Natural killer cell (primary cell): ENCODE data around the gene FOSB. TPM values are rescaled to one million over a fixed set of nuclear protein-coding genes. Genes with fewer than 3 reads are reported as not detected.
A peak's percentile ranks its signal among the peaks of the same experiment; 100 is the strongest.

Experiments
- ATAC-seq, 3 donors: fragments of 150-1000 bp in 2 of 3; fragments of 200-7000 bp in 1 of 3; cut with Tn5 transposase; 1 replicate in 1 of 3; 2 replicates in 2 of 3; pipeline ENCODE4 v1.10.0; 2021; ENCODE audit warnings: mild to moderate bottlenecking in 2 of 3, moderate library complexity in 2 of 3
- DNase-seq, 2 donors: peaks; one replicate each; pipeline versions ENCODE4 v3.0.0 to v3.0.0-alpha.2; 2013 to 2021; ENCODE audit warnings: mixed read lengths in 1 of 2
- H3K27ac ChIP-seq: one replicate; pipeline ENCODE4 v1.5.1; 2013; ENCODE audit warnings: mild to moderate bottlenecking, low read length
- H3K27me3 ChIP-seq: one replicate; pipeline ENCODE4 v1.6.1; 2013; ENCODE audit warnings: low read length; ENCODE audit not compliant: control insufficient read depth, insufficient read depth
- H3K36me3 ChIP-seq: one replicate; pipeline ENCODE4 v1.6.1; 2013; ENCODE audit warnings: low read length; ENCODE audit not compliant: control insufficient read depth, insufficient read depth
- H3K4me1 ChIP-seq: one replicate; pipeline ENCODE4 v1.6.1; 2013; ENCODE audit warnings: low read length; ENCODE audit not compliant: control insufficient read depth, insufficient read depth
- H3K4me3 ChIP-seq: one replicate; pipeline ENCODE4 v1.5.1; 2013; ENCODE audit warnings: low read length
- H3K9me3 ChIP-seq: one replicate; pipeline ENCODE4 v1.6.1; 2013; ENCODE audit warnings: low read length; ENCODE audit not compliant: control insufficient read depth, insufficient read depth
- H3K27ac Mint-ChIP-seq, 2 donors: one replicate each; pipeline ENCODE4 v1.8.0; 2022; ENCODE audit warnings: mild to moderate bottlenecking in 2 of 2, mixed read lengths in 2 of 2, moderate library complexity in 1 of 2
- H3K27me3 Mint-ChIP-seq, 2 donors: one replicate each; pipeline ENCODE4 v1.8.0; 2022; ENCODE audit warnings: low read depth in 2 of 2, mixed read lengths in 2 of 2
- H3K36me3 Mint-ChIP-seq: one replicate; pipeline ENCODE4 v1.8.0; 2022; ENCODE audit warnings: mixed read lengths
- H3K4me1 Mint-ChIP-seq, 2 donors: one replicate each; pipeline ENCODE4 v1.8.0; 2022; ENCODE audit warnings: mixed read lengths in 2 of 2
- H3K4me3 Mint-ChIP-seq: one replicate; pipeline ENCODE4 v1.8.0; 2022; ENCODE audit warnings: mild to moderate bottlenecking, moderate library complexity, mixed read lengths
- H3K9me3 Mint-ChIP-seq, 2 donors: one replicate each; pipeline ENCODE4 v1.8.0; 2022; ENCODE audit warnings: mixed read lengths in 2 of 2
- WGBS: methylation state at CpG from one replicate; pipeline ENCODE4 v1.1.7; 2013; ENCODE audit warnings: missing lambda C conversion rate; ENCODE audit not compliant: insufficient coverage; 5-methylcytosine and 5-hydroxymethylcytosine counted together
- intact Hi-C: fragments of 100-400 bp; cut with micrococcal nuclease; formaldehyde crosslinking; loops from one replicate; pipeline ENCODE4 v1.14.2; 2022
- total RNA-seq, 4 donors: library from RNA; stranded (reverse); fragments of 120-200 nt in 1 of 4; gene quantifications; one replicate each; pipeline versions ENCODE4 v1.2.3 to v1.2.4, GENCODE V29; 2013 to 2022
- TF ChIP-seq, protein P1 (sequence below): fragments of 200-600 bp; IDR thresholded peaks from one replicate; pipeline ENCODE4 v1.8.0; 2022; ENCODE audit warnings: antibody characterized with exemption

Gene FOSB
- total RNA-seq, 3 donors from 2014 or later (not counting 1 experiment from before 2014, with no cell fraction given), result 784 to 1,837 (median 1,121) TPM

DNA sequence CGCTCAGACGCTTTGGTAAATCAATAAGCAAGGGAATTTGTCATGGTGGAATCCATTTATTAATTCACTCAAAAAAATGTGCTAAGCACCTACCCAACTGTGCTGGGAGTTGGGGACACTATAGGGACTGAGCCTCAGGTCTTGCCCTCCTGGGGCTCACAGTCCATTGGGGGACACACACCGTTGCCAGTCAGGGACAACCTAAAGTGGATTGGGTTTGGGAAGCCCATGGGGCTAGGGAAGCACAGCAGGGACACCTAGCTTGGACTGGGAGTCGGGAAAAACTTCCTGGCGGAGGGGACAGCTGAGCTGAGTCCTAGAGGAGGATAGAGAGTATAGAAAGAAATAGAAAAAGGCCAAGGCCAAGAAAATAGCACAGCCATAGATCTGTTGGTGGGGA is 8.5 kb downstream of the FOSB start:
- Histone ChIP-seq H3K27ac (no peak overlapping the region), H3K4me1 (peaks cover 39% of the 10 kb centered on the region), H3K9me3 (no peaks in the 10 kb centered on the region), H3K4me3 (no peak overlapping the region), H3K27me3 (peaks cover 6% of the 10 kb centered on the region), H3K36me3 (no peaks in the 10 kb centered on the region)
- peak overlapping the region; percentile 87 to 90 for H3K27ac Mint-ChIP-seq
- TF ChIP-seq, protein P1, sequence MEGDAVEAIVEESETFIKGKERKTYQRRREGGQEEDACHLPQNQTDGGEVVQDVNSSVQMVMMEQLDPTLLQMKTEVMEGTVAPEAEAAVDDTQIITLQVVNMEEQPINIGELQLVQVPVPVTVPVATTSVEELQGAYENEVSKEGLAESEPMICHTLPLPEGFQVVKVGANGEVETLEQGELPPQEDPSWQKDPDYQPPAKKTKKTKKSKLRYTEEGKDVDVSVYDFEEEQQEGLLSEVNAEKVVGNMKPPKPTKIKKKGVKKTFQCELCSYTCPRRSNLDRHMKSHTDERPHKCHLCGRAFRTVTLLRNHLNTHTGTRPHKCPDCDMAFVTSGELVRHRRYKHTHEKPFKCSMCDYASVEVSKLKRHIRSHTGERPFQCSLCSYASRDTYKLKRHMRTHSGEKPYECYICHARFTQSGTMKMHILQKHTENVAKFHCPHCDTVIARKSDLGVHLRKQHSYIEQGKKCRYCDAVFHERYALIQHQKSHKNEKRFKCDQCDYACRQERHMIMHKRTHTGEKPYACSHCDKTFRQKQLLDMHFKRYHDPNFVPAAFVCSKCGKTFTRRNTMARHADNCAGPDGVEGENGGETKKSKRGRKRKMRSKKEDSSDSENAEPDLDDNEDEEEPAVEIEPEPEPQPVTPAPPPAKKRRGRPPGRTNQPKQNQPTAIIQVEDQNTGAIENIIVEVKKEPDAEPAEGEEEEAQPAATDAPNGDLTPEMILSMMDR, result no peak
- peak overlapping the region; percentile 85 for H3K4me3 Mint-ChIP-seq
- peaks cover 47 to 75% of the 10 kb centered on the region in 2 donors for H3K4me1 Mint-ChIP-seq
- peaks cover 8 to 28% of the 10 kb centered on the region in 2 donors for H3K27me3 Mint-ChIP-seq
- intact Hi-C loops, result no loop called here
- H3K36me3 Mint-ChIP-seq, result no peaks in the 10 kb centered on the region
- no peak for ATAC-seq
- H3K9me3 Mint-ChIP-seq, result no peaks in the 10 kb centered on the region
- WGBS, result 73% methylated on average over 5 of the region's 5 CpGs
- DNase-seq, result peak in 1 of 2 donors; percentile 45

DNA sequence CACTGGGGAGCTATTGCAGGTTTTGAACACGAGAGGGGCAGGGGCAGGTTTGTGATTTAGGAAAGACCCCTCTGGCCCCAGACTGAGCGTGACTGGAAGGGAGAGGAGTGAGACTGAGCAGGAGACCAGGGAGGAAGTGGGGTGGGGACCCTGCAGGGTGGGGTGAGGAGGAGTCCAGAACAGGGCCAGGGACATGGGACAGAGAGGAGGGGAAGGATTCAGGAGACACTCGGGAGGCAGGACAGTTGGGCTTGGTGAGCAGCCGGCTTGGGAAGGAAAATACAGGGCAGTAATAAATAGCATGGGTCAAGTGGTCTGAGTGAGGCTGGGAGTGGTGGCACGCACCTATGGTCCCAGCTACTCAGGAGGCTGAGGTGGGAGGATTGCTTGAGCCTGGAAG is 9.4 kb downstream of the FOSB start:
- no peaks in the 10 kb centered on the region for H3K36me3 ChIP-seq
- H3K9me3 Mint-ChIP-seq, result no peaks in the 10 kb centered on the region
- H3K27me3 ChIP-seq, result peaks cover 4% of the 10 kb centered on the region
- peaks cover 8 to 22% of the 10 kb centered on the region in 2 donors for H3K27me3 Mint-ChIP-seq
- no peaks in the 10 kb centered on the region for H3K36me3 Mint-ChIP-seq
- 50% methylated on average over 5 of the region's 5 CpGs for WGBS
- H3K9me3 ChIP-seq, result no peaks in the 10 kb centered on the region
- no peak overlapping the region for H3K4me3 ChIP-seq
- H3K27ac Mint-ChIP-seq, result peak overlapping the region; percentile 87 to 90
- ATAC-seq (no peak), DNase-seq (peak in 1 of 2 donors; percentile 36)
- peaks cover 47 to 68% of the 10 kb centered on the region in 2 donors for H3K4me1 Mint-ChIP-seq
- intact Hi-C loops, result no loop called here
- H3K27ac ChIP-seq, result no peak overlapping the region
- H3K4me3 Mint-ChIP-seq, result peak overlapping the region; percentile 85
- TF ChIP-seq, protein P1, result no peak
- H3K4me1 ChIP-seq, result peaks cover 36% of the 10 kb centered on the region

DNA sequence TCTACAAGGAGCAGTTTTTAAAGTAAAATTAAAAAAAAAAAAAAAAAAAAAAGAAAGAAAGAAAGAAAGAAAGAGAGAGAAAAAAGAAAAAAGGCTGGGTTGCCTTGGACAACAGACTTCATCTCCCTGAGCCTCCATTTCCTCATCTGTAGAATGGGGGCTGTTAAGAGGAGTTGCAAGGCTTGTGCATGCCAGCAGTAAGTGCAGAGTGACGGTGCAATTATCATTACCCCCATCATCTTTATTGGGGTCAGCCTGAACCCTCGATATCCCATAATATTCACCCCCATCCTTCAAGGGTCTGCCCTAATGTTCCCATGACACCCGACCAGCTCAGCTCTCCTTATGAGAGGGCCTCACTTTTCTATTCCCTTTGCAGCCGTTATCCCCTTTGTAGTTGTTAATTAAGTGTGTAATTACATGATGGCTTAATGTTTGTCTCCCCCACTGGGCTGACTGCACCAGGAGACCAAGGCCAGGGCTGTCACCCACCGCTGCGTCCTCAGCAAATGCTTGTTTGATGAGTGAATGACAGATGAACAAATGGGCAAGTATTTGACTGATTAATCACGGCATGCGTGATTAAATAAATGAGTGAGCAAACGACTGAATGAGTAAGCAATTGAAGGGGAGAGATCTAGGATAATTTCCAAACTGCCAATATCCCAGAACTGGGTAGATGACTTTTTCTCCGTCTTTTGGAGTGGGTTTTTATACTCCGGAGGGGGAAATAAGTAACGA is 10.1 kb downstream of the FOSB start:
- Histone ChIP-seq H3K4me3 (peak overlapping the region; percentile 60), H3K27ac (peak overlapping the region; percentile 89), H3K27me3 (peaks cover 2% of the 10 kb centered on the region), H3K4me1 (peaks cover 30% of the 10 kb centered on the region), H3K9me3 (no peaks in the 10 kb centered on the region), H3K36me3 (no peaks in the 10 kb centered on the region)
- intact Hi-C loops, result loop anchor here (1.0 to 2.0 kb wide), 2 partner anchors 51 to 73 kb away; partner anchors contain the start of gene PPP1R13L
- TF ChIP-seq, protein P1, result no peak
- WGBS, result 6% methylated on average over 12 of the region's 12 CpGs
- Mint-ChIP-seq H3K27ac (peak overlapping the region; percentile 87 to 90), H3K4me1 (peaks cover 44 to 61% of the 10 kb centered on the region in 2 donors), H3K36me3 (no peaks in the 10 kb centered on the region), H3K27me3 (peaks cover 2 to 16% of the 10 kb centered on the region in 2 donors), H3K4me3 (peak overlapping the region; percentile 85), H3K9me3 (no peaks in the 10 kb centered on the region)
- peak in 1 of 2 donors; percentile 66 for DNase-seq
- ATAC-seq, result peak in 1 of 3 donors; percentile 9
